Epithelial cell of proximal tubule (primary cell): ENCODE data around the gene SLC25A29. TPM values are rescaled to one million over a fixed set of nuclear protein-coding genes. Genes with fewer than 3 reads are reported as not detected.
"Not testable (repeated sequence)": the region's sequence is repeated elsewhere in the genome, so short reads cannot be mapped to it uniquely, and the experiment has no call there.

Experiments
- DNase-seq: peaks from one replicate; pipeline ENCODE4 v3.0.0-alpha.2; 2011; ENCODE audit warnings: low read depth
- H3K4me3 ChIP-seq: 2 replicates; pipeline ENCODE4 v1.5.1; 2011; ENCODE audit warnings: low read depth, mild to moderate bottlenecking, low read length
- total RNA-seq: library from RNA; depleted of rRNA; stranded (reverse); fragments of >200 nt; gene quantifications from 2 replicates; pipeline ENCODE4 v1.2.3, GENCODE V29; 2015
- TF ChIP-seq, protein P1 (sequence below): conservative IDR thresholded peaks from 2 replicates; pipeline ENCODE4 v1.5.1; 2012; ENCODE audit warnings: low read depth, mild to moderate bottlenecking, low read length

Gene SLC25A29
- total RNA-seq, 1 donor from 2014 or later, result 106 TPM

DNA sequence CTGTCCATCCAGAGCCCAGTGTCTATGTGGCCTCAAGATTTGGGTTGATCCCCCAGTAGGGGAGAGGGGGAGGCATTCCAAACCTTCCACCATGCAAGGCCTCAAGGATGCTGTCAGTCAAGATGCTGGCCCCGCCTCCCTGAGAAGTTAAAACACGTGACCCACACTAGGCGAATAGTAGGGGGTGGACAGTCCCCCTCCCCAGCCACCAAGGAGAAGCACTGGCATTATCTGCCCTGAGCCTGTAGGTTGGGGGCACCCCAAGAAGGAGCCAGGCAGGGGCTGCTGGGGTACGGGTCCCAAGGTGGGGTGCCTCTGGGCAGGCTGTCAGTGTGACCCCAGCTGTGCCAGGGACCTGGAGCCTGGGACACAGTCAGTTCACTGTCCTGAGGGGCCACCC, 2.3 kb downstream of the SLC25A29 start:
- no peak overlapping the region for H3K4me3 ChIP-seq
- DNase-seq, result no peak
- TF ChIP-seq, protein P1, sequence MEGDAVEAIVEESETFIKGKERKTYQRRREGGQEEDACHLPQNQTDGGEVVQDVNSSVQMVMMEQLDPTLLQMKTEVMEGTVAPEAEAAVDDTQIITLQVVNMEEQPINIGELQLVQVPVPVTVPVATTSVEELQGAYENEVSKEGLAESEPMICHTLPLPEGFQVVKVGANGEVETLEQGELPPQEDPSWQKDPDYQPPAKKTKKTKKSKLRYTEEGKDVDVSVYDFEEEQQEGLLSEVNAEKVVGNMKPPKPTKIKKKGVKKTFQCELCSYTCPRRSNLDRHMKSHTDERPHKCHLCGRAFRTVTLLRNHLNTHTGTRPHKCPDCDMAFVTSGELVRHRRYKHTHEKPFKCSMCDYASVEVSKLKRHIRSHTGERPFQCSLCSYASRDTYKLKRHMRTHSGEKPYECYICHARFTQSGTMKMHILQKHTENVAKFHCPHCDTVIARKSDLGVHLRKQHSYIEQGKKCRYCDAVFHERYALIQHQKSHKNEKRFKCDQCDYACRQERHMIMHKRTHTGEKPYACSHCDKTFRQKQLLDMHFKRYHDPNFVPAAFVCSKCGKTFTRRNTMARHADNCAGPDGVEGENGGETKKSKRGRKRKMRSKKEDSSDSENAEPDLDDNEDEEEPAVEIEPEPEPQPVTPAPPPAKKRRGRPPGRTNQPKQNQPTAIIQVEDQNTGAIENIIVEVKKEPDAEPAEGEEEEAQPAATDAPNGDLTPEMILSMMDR, result no peak

DNA sequence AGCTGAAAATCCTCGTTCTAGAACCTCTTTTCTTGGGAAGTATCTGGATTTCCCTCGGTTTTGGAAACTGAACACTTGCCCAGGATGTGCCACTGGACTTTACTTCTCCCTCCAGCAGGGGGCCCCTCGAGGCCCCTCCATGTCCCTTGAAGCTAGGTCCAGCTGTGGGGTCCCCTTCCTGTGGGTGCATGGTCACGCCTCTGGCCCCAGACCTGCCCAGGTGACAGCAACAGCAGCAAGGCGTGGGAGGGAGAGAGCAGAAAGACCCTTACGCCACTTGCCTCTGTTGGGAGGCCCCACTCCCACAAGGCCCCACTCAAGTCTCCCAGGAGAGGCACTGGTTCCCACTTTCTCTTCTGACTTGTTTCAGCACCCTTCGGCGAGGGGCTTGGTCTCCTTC, 3.1 kb downstream of the SLC25A29 start:
- no peak overlapping the region for H3K4me3 ChIP-seq
- TF ChIP-seq, protein P1, result peak; percentile 83
- DNase-seq, result no peak

DNA sequence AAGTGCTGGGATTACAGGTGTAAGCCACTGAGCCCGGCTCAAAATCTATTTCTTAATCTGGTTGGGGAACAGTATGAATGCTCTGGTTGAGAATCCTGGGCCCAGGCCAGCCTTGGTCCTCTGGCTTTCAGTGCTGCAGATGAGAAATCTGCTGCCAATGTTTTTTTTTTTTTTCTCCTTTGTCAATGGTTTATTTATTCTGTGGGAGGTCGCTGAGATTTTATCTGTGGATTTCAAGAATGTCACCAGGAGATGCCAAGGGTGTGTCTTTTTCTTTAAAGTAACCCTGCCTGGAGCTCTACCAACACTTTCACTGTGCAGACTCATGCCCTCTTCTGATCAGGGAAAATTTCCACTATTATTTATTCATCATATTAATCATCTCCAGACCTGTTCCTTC, 3.6 kb downstream of the SLC25A29 start:
- no peak for DNase-seq
- TF ChIP-seq, protein P1, result no peak
- no peak overlapping the region for H3K4me3 ChIP-seq

DNA sequence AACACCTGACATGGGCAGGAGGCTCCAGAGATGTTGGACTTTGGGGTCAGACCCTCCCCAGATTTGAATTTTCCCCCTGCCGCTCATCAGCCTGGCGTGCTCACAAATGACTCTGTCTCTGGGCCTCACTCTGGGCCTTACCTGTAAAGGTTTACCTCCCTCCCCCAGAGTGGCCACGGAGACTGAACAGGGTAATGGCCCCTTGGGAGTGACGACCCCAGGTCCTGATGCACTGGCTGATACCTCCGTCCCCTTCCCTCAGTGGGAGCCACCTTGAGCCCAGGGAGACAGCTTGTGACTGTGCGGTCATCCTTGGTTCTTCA, 7.0 kb downstream of the SLC25A29 start:
- no peak overlapping the region for H3K4me3 ChIP-seq
- no peak for DNase-seq
- TF ChIP-seq, protein P1, result no peak

DNA sequence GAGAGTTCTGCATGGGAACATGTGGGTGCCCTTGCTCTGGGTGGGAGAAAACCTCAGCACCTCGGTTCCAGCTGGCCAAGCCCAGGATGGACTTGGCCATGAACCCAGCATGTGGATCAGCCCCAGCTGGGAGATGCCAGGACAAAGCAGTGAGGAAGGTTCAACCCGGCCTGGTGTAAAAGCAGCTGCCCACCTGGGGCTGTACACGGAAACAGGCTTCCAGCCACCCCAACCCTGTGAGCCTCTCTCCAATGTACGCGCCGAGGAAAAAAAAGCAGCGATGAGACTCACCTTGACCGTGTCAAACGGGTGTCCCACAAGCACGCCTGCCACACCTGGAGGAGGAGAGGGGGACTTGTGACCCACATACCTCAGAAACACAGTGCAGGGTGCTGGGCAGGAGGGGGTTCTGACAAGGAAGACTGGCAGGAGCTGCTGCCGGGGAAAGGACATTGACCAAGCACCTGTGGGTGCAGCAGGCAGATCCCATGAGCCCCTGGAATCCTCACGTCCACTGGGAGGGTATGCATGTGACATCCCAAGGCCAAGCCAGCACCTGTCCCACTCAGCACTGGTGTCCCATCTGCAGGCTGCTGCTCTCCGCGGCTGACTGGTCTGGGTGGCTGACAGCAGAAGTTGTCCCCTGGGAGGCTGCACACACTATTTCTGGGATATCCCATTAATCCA, 7.5 kb downstream of the SLC25A29 start:
- no peak overlapping the region for H3K4me3 ChIP-seq
- TF ChIP-seq, protein P1, result no peak
- DNase-seq, result no peak

DNA sequence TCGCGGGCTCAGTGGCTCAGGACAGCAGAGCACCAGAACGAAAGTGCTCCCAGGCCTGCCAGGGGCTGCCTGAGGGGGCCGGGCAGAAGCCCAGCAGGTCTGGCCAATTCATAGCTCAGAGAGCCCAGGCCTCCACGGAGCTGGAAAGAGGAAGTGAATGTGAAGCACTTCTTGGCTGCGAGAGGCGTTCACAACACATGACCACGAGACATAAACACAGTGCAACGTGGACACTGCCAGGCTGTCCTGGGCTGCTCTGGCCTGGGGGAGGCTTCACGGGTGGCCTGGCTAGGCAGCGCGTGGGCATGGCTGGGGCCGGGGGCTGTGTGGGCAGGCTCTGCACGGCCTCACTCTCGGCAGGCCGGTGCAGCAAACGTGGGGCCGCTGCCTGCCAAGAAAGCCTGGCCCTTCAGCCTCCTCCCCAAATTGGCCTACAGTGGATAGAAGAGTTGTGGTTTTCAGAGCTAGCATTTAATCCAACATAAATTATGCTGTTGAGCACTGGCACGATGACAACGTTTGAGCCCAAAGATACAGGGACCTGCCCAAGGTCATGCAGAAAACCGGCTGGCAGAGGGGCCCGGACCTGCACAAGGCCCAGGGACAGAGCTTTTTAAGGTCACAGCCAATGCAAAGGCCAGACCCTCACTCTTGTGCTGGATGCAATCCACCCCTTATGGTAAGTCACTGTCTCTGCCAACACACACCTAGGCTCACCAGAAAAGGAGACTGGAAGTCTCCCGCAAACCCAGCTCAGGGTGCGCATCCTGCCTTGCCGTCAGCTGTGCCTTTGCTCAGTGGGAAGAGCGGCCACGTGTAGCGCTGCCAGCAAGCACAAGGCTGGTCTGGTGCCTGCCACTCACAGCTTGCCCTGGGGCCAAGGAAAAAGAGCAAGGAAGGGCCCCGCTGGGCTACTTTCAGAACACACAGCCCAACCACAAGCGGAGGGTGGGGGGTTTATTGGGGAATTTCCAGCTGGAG, 8.6 kb downstream of the SLC25A29 start:
- no peak overlapping the region for H3K4me3 ChIP-seq
- DNase-seq, result no peak
- TF ChIP-seq, protein P1, result no peak

DNA sequence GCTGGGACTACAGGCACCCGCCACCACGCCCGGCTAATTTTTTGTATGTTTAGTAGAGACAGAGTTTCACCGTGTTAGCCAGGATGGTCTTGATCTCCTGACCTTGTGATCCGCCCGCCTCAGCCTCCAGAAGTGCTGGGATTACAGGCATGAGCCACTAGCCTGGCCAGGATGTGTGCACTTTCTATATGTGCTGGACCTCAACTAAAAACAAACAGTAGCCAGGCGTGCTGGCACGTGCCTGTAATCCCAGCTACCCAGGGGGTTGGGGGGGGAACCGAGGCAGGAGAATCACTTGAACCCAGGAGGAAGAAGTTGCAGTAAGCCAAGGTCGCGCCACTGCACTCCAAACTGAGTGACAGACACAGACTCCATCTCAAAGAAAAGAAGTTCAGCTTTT, 9.5 kb downstream of the SLC25A29 start:
- not testable (repeated sequence) for H3K4me3 ChIP-seq, DNase-seq
